ENCODE results near the gene VPS13C.

The VPS13C gene

DNA sequence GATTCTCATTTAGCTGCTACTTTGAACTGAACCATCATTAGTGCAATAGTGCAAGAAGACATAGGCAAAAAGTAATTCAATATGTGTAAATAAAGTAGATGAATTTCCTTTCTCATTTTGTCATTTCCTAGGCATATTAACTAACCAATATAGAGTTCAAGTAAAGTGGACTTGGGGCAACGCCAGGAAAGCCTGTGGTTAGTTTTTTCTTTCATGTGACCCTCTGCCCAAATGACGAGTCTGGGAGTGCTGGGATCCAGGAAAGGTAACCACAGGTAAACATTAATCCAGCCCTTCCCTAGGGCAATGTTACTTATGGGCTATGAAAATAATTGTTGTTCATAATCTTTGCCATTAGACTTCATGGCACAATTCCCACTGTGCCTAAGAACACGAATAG is 181.0 kb downstream of the VPS13C start:
- no peak overlapping the region for H3K4me3 ChIP-seq (ENCODE audit: low read depth, low read length)

DNA sequence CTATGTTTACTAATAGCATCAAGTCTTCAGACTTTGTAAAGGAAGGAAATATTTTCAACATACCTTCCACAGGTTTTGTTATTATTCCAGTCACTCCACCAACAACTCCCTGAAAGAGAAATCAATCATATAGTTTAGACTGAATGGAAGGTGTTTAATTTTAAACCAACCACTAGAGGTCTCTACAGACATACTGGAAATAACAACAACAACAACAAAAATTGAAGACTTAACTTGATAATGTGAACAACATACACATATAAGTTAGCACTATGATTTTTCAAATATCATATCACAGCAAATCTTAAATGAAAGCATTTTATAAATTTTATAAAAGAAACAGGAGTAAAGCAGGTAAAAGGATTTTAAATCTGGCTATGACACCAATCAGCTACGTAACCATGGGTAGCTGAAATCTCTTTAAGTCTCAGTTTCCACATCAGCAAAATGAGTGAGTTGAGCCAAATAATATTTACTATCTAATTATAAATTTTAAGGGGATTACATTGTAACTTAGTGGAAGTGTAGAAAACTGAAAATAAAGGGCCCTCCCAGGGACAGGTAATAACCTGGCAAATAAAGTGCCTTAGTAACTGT is 188.2 kb downstream of the VPS13C start:
- no peak overlapping the region for H3K4me3 ChIP-seq (ENCODE audit: low read depth, low read length)

DNA sequence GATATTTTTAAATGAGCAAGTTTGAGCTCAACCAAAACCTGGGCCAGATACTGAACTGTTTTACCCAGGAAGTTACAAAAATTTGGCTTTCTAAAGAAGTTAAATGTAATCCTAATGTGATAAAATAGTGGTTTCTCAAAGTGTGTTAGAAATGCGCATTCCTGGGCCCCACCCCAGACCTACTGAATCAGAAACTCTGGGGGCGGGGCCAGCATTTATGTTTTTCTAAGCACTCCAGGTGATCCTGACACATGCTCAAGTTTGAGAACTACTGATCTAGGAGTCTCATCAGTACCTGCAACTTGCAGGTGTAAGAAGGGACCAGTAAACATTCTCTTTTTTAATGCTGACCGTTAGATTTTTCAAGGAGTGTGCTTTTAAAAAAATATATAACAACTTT is 190.6 kb downstream of the VPS13C start:
- H3K4me3 ChIP-seq (ENCODE audit: low read depth, low read length): no peak overlapping the region

DNA sequence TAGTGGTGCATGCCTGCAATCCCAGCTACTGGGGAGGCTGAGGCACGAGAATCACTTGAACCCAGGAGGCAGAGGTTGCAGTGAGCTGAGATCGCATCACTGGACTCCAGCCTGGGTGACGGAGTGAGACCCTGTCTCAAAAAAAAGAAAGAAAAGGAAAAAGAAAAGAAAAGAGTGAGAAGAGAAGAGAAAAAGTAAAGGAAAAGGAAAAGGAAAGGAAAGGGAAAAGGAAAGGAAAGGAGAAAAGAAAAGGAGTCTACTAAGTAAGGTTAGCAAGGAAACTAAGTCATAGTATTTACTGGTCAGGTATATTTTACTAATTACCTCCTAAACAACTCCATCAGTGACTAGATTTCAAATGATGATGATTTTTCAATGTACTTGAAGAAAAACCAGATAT is 198.3 kb downstream of the VPS13C start:
- no peak overlapping the region for H3K4me3 ChIP-seq (ENCODE audit: low read depth, low read length)

DNA sequence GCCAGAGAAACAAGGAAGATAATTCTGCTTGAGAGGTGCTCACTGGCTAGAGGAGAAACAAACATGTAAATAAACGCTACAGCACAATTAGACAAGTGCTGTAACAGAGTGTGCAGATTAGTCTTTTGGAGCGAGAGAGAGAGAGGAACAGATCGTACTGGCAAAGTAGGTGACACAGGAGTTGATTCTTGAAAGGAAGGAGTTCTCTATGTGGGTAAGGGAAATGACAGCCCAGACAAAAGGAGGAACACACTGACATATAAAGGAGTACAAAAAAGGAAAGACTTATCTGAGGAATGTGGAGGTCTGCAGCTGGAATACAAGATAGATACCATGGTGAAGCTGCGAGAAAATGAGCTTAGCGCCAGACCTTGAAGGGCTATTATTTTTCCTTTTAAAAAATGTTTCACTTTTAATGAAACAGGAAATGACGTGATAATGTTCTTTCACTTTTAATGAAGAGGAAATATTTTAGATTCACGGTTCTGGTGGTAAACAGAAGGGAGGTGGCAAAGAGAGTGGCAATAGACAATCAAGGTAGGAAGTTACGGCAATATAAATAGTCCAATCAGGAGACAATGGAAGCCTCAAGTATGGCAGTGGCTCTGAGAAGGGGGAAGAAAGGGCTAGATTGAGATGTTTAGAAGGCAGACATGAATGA is 202.9 kb downstream of the VPS13C start:
- no peak overlapping the region for H3K4me3 ChIP-seq (ENCODE audit: low read depth, low read length)

DNA sequence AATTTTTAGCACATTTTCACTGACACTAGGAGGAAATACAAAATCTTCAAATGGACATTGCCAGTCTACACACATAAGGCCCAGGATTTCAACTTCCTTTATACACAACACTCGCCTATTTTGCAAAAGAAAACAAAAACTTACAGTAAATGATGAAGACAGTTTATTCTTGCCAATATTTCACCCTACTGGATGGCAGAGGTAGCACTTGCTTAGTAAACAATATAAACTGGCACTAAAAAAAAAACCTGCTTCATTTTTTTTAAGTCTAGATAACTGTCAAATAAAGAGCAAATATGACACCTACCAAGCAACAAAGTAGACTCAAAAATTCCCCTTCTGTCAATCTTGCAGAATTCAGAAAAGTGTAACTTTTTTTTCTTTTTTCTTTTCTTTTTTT is 204.0 kb downstream of the VPS13C start:
- no peak overlapping the region for H3K4me3 ChIP-seq (ENCODE audit: low read depth, low read length)

DNA sequence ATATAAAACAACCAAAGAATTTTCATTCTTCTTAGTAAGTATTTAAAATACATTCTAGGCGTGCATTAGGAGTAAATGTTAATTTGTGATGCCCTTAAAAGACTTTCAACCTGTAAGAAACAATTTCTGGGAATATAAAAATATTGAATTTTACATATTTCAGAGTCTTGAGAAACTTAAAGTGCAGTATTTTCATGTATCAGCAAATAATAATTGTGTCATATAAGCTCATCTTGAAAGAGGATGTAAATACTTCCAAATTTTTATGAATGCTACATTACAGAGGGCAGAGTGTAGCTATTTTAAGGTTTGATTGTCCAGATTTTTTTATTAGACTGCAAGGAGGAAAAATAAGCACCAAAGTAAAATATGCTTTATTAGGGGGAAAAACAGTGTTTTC is 207.1 kb downstream of the VPS13C start:
- no peak overlapping the region for H3K4me3 ChIP-seq (ENCODE audit: low read depth, low read length)

DNA sequence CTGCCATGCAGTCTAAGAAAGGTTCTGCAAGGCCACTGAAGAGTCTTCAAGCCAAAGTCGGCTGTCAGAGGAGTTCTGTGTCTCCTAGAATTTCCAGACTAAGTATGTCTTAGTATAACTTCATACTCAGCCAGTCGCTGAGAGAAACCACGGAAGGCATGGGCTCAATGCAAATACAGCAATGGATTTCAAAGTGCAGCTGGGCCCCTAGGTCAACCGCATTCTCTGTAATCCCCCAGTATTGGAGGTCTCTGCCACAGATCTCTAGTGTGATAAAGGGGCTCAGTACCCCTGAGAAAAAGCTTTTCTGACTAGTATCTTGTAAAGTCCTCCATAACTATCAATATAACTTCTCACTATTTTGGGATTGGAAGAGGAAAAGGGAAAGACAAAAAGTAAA is 208.3 kb downstream of the VPS13C start:
- no peak overlapping the region for H3K4me3 ChIP-seq (ENCODE audit: low read depth, low read length)

DNA sequence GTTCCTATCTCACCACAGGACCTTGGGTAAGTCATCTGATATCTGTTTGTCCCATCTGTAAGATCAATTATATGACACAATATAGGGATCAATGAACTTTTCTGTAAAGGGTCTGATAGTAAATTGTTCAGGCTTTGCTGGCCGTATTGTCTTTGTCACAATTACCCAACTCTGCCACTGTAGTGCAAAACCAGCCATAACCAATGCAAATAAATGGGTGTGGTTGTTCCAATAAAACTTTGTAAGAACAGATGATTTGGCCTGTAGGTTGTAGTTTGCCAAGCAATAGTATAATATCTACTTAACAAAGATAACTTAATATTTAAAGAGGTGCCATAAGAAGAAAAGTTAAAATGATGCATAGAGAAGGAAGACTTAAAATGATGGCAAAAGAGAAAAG is 210.8 kb downstream of the VPS13C start:
- H3K4me3 ChIP-seq (ENCODE audit: low read depth, low read length): no peak overlapping the region

DNA sequence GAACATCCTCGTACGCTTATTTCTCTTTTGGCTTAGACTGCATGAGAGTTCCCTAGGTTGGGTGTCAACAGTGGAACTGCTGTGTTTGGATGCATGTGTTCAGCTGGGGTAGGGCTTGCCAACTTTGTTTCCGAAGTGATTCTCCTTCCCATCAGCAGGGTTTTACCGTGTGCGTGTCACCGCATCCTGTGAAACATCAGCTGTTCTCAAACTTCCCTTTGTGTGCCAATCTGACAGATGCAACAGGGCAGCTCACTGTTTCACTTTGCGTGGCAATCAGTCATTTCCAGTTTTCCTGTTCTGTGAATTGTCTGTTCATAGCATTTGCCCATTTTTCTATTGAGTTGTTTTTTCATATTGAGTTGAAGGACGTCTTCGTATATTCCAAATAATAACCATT is 218.8 kb downstream of the VPS13C start:
- H3K4me3 ChIP-seq (ENCODE audit: low read depth, low read length): no peak overlapping the region

DNA sequence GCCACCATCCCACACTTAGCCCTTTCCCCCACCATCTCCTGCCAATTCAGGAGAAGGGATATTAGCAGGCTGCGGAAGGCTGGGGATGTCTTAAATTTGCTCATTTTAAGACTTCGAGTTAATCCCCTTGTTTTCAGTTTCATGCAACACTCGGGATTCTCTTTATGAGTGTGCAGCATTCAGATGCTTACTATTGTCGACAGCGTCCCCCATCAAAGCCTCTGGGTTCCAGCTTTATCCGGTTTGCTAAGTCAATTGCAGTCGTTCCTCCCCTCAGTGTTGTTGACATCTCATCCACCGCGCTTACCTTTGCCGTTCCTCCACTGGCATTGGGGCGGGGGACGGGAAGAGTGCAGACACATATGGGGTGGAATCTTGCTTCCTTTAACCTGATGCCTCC is 220.2 kb downstream of the VPS13C start:
- no peak overlapping the region for H3K4me3 ChIP-seq (ENCODE audit: low read depth, low read length)

DNA sequence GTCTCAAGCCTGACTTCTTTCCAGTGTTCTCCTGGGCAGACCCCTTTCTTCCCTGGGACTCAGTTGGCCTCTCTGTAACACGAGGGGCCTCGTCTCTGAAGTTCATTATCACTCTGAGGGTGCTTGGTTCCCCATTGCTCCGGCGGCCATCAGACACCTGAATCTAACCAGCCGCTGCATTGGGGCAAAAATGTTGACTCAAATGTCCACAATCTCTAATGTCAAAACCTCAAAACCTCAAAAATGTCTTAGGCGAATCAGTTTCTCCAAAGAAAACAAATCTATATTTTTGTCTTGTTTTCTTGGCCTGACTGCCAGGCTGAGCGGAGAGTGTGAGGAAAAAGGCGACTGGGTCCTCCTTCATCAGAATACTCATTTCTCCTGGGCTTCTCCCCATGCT is 220.7 kb downstream of the VPS13C start:
- H3K4me3 ChIP-seq (ENCODE audit: low read depth, low read length): no peak overlapping the region

DNA sequence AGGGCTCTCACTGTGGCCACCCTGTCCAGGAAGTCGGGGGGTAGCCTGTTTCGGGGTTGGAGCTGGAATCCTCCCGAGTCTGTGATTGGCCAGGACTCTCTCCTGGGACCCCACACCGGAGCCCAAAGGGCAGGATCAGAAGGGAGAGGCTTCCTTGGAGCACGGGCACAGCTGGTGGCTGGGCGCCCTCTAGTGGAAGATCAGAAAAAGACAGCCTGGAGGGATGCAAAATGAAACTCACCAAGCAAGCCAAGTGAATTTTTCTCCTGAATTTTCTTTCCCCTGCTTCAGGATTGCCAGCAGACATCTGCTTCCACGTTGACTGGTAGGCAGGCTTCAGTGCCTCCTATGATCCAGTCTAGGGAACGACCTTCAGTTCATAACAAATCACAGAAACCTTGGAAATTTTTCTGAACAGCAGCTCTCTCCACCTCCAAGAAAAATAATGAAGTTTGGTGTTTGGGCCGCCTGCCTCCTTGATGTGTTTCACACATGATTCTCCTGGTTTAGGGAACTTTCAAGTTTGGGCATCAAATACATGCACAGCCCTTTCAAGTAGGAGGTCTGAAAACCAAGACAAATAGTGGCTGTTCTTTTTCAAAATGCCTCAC is 224.6 kb downstream of the VPS13C start:
- no peak overlapping the region for H3K4me3 ChIP-seq (ENCODE audit: low read depth, low read length)

DNA sequence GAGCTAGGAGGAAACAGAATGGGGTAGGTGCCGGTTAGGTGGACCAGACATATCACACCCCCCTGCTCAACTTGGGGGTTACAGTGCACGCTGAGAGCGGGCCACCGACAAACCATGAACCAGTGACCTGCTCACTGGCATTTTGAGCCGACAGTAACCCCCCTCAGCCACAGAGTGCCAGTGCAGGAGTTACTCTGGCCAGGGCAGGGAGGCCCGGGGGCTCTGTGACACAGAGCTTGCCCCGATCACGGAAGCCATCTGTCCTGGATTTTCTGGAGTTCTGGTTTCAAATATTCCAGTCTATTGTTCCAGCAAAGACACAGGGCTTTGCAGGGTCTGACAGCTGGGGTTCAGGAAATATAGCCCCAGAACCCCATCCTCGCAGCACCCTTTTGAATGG is 225.2 kb downstream of the VPS13C start:
- no peak overlapping the region for H3K4me3 ChIP-seq (ENCODE audit: low read depth, low read length)

DNA sequence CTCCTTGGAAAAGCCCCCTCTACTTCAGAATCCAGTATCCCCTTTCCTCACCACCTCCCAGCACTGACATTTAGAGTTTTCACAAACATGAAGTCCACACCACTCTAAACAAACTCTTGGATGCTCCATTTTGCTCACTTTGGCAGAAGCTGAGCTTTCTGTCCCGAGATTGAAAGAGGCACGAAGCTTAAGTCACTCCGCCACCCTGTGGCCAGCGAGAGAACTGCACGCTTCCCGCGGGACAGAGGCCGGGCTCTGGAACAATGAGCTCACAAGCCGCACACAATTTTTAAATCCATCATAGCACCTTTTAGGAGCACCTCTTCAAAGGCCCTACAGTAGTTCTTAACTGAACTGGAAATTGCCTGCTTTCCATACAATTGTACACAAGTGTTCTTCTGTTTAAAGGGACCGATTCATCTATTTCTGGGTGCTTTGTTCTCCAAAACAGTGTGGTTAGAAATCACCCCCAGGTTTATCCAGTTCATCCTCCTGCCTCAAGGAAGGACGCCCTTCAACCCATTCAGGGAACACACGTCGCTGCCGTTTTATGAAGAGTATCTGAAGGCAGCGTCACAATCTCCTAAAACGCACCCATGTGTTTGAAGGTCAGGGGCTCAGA is 226.1 kb downstream of the VPS13C start:
- H3K4me3 ChIP-seq (ENCODE audit: low read depth, low read length): no peak overlapping the region

DNA sequence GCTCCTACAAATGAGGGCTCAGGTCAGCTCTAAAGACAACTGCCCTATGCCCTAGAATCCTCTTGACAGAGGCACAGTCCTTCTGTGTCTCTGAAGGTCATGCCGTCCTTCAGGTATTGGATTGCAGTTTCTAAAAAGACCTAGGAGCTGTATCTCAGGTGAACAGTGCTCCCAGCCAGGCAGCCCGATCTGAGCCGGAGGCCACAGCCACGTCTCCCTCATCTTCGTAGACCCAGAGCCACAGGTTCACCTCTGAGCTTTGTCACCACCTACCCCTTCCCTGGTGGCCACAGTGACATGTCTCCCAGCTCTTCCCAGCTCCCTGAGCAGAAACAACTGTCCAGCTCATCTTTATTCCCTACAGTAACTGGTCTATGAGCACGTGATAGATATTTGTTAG is 228.0 kb downstream of the VPS13C start:
- no peak overlapping the region for H3K4me3 ChIP-seq (ENCODE audit: low read depth, low read length)

DNA sequence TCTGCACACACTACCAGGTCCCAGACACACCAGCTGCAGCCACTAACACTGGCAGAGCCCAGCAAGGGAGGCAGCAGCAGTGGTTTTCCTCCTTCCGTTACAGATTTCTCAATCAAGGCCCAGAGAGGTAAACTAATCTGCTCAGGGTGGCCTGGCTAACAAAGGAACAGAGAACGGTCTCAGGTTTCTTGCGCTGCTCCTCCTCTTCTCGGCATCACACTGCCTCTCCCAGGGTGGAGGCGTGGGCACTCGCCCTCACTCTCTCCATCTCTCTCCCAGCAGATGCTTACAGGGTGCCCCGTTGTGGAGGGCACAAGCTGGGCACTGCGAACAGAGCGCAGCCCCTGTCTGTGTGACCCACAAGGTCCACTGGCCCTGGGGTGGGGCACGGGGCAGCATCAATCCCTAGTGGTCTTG is 228.7 kb downstream of the VPS13C start:
- no peak overlapping the region for H3K4me3 ChIP-seq (ENCODE audit: low read depth, low read length)

DNA sequence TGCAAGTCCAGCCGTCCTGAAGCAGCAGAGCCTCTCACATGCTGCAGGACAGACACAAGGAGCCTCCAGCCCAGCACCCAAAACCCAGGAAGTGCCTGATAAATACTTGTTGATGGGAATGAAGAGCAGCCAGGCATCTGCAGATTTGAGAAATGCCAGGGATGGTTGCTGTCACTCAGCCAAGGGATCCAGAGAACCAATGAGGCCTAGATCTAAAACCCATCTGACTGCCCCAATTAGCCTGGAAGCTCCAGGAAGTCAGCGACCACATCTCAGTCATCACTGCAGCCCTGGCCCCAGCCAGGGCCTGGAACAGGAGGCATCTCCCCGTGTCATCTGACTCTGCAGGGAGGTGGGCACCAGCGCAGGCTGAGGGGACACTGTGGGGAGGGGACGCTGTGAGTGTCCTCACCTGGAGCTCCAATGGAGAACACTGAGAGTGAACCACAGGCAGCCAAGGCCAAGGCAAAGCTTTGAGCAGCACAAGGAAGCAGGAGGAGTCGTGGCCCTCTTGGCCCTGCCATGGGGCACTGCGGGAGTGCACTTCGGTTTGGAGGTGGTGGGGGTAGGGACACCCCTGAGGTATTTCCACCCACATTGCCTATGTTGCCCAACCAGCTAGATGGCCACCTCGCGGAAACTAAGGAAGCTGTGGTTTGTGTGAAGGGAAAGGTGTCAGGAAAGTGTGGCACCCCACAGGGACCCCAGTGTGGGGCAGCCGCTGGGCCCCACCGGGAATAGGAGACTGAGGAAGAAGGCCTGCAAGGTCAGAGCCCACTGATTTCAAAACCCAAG is 229.5 kb downstream of the VPS13C start:
- H3K4me3 ChIP-seq (ENCODE audit: low read depth, low read length): no peak overlapping the region

DNA sequence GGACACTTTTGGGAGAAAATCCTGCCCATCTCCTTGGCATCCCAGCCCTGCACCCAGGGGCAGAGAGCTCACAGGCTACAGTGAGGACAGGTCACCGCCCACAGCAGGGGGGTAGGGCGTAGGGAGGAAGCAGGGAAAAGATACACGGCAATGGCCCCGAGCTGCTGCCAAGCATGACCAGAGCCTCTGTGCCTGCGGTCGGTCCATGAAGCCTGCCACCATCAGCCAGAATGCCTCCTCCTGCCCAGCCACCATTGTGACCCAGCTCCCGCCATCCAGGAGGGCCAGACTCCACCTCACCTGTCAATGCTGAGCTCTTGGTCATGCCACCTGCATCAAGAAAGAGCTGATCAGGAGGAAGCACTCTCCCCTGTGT is 230.7 kb downstream of the VPS13C start:
- no peak overlapping the region for H3K4me3 ChIP-seq (ENCODE audit: low read depth, low read length)

DNA sequence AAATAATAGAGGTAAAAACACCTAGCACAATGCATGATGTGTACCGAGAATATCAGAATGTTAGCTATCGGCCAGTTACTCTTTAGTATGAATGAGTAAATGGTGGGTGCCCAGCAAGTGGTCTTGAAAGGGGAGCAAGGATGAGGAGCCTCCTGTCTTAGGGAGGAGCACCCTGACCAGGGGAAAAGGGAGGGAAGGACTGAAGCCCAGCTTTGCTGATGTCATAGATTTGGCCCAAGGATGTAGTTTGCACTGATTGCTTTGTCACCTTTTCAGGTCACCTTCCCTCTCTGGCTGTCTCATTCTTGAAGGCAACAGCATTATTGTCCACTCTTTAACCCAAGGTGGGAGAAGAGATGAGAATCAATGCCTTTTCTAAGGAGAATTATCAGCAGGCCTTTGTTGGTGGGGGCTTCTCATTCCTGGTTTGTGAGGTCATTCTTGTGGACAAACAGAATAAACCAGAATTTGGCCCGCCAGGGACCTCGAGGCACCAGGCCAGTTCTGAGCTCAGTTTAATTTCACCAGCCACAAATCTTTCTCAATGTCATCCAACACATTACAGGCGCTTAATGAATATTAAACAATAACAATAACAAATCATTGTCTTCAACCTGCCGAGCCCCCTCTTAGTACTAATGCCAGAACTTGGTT is 231.3 kb downstream of the VPS13C start:
- H3K4me3 ChIP-seq (ENCODE audit: low read depth, low read length): no peak overlapping the region

DNA sequence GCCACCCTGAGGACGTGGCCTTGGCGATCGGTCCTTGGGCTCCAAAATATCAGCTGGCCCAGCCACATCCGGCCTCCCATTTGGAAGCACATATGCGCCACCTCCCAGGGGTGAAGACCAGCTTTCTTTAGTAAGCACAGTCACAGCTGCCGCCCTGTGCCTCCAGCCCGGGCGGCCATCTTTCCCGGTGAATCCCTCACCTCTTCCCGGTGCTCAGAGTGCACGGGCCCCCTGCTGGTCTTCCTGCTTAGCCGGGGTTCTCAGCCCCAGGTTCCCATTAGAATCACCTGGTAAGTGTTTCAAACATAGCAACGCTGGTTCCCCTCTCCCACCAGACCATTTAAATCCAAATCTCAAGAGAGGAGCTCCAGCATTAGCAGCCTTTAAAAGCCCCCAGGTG is 232.2 kb downstream of the VPS13C start:
- no peak overlapping the region for H3K4me3 ChIP-seq (ENCODE audit: low read depth, low read length)
